Ovary (tissue), 3 donors: Measurements from ENCODE around the gene PRPF19.

Experiments used
- EP300 ChIP-seq: sonication (generic); formaldehyde crosslinking; IDR thresholded peaks from one replicate; pipeline ENCODE4 v1.6.1; 2017; ENCODE audit warnings: antibody characterized with exemption
- POLR2A ChIP-seq: fragments of 450-650 bp; IDR thresholded peaks from one replicate; pipeline ENCODE4 v1.6.1; 2017; ENCODE audit warnings: antibody characterized with exemption, mild to moderate bottlenecking, moderate library complexity
- TF ChIP-seq, protein P1 (sequence below), 3 donors: fragments of 450-650 bp in 2 of 3; fragments of 200-600 bp in 1 of 3; IDR thresholded peaks; one replicate each; pipeline versions ENCODE4 v1.5.1 to v1.8.0; 2016 to 2022; ENCODE audit warnings: antibody characterized with exemption in 3 of 3, mild to moderate bottlenecking in 1 of 3
- donor health status: DM: no; HTN: no; CAD: no.

DNA sequence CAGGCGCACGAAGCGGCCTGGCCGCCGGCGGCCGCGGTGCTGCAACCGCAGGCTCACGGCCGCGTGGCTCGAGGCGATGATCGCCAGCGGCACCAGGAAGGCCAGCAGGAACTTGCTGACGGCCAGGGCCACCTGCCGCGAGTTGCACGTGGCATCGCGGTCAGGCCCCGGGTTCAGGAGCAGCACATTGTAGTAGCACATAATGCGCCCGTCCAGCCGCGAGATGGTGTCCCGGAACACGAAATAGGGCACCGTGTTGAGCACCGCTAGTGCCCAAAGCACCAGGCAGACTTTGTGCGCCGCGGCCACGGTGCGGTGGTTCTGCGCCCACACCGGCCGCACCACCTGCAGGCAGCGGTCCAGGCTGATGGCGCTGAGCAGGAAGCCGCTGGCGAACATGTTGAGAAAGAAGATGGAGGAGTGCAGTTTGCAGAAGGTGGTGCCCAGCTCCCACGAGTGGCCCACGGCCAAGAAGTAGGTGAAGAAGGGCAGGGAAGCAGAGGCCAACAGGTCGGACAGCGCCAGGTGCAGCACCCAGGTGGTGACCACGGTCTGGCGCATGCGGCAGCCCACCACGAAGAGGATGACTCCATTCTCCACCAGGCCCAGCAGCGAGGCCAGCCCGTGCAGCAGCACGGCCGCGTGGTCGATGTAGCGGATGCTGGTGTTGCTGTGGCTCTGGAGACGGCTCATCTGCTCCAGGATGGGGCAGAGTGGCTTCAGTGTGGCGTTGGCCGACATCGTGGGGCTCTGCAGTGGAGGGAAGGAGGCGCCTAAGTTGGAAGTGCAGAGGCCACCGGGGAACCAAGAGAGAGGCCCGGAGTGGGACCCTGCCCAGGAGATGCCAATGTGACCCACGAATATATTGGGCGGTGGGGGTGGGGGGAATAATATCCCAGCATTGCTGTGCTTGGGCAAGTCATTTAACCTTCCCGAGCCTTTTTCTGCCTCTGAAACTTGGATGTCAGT, 53.1 kb downstream of the PRPF19 start:
- TF ChIP-seq, protein P1, sequence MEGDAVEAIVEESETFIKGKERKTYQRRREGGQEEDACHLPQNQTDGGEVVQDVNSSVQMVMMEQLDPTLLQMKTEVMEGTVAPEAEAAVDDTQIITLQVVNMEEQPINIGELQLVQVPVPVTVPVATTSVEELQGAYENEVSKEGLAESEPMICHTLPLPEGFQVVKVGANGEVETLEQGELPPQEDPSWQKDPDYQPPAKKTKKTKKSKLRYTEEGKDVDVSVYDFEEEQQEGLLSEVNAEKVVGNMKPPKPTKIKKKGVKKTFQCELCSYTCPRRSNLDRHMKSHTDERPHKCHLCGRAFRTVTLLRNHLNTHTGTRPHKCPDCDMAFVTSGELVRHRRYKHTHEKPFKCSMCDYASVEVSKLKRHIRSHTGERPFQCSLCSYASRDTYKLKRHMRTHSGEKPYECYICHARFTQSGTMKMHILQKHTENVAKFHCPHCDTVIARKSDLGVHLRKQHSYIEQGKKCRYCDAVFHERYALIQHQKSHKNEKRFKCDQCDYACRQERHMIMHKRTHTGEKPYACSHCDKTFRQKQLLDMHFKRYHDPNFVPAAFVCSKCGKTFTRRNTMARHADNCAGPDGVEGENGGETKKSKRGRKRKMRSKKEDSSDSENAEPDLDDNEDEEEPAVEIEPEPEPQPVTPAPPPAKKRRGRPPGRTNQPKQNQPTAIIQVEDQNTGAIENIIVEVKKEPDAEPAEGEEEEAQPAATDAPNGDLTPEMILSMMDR (IDR thresholded peaks at IDR 0.05), result no peak
- TF ChIP-seq POLR2A, result no peak
- TF ChIP-seq EP300, result no peak
